Neural cell (in vitro differentiated cells): ENCODE data around the gene BRMS1. TPM values are rescaled to one million over a fixed set of nuclear protein-coding genes. Genes with fewer than 3 reads are reported as not detected.

Experiments
- H2AFZ ChIP-seq: fragments of 200-600, 300-800 bp; sonication (generic), shearing (Covaris generic); 2 replicates; pipeline ENCODE4 v1.6.0; 2014; ENCODE audit warnings: low read depth, mild to moderate bottlenecking, antibody characterized with exemption, low read length, moderate library complexity
- H3F3A ChIP-seq: fragments of 200-600 bp; shearing (Covaris generic); 2 replicates; pipeline ENCODE4 v1.6.1; 2016; ENCODE audit warnings: mild to moderate bottlenecking, moderate library complexity, mixed read lengths, antibody characterized with exemption, low read length; ENCODE audit not compliant: insufficient read depth, poor library complexity, severe bottlenecking
- H3K27ac ChIP-seq: fragments of 200-600, 300-800 bp; sonication (generic), shearing (Covaris generic); 2 replicates; pipeline ENCODE4 v1.5.1; 2014; ENCODE audit warnings: mild to moderate bottlenecking, low read length, moderate library complexity
- H3K27me3 ChIP-seq: fragments of 300-800, 200-600 bp; sonication (generic), shearing (Covaris generic); 2 replicates; pipeline ENCODE4 v1.6.0; 2014; ENCODE audit warnings: mild to moderate bottlenecking, low read depth, low read length, moderate library complexity; ENCODE audit not compliant: insufficient read depth
- H3K36me3 ChIP-seq: fragments of 300-800, 200-600 bp; sonication (generic), shearing (Covaris generic); 2 replicates; pipeline ENCODE4 v1.5.1; 2014; ENCODE audit warnings: mild to moderate bottlenecking, antibody characterized with exemption, low read length, moderate library complexity; ENCODE audit not compliant: insufficient read depth
- H3K4me2 ChIP-seq: fragments of 300-800, 200-600 bp; sonication (generic), shearing (Covaris generic); 2 replicates; pipeline ENCODE4 v1.6.0; 2014; ENCODE audit warnings: mild to moderate bottlenecking, low read length
- H3K4me3 ChIP-seq: fragments of 300-800, 200-600 bp; sonication (generic), shearing (Covaris generic); 2 replicates; pipeline ENCODE4 v1.5.1; 2014; ENCODE audit warnings: mild to moderate bottlenecking, low read length, moderate library complexity
- H3K79me2 ChIP-seq: fragments of 200-600 bp; shearing (Covaris generic); replicated peaks from 2 replicates; pipeline ENCODE4 v1.6.0; 2014; ENCODE audit warnings: mild to moderate bottlenecking, low read length, moderate library complexity; ENCODE audit not compliant: insufficient read depth
- H3K9ac ChIP-seq: fragments of 300-800, 200-600 bp; sonication (generic), shearing (Covaris generic); 2 replicates; pipeline ENCODE4 v1.6.1; 2016; ENCODE audit warnings: mild to moderate bottlenecking, low read length, mixed read lengths
- H3K9me2 ChIP-seq: fragments of 200-600 bp; shearing (Covaris generic); 2 replicates; pipeline ENCODE4 v1.6.1; 2016; ENCODE audit warnings: mild to moderate bottlenecking, low read length, mixed read lengths; ENCODE audit not compliant: insufficient read depth
- H3K9me3 ChIP-seq: fragments of 200-600, 300-800 bp; sonication (generic), shearing (Covaris generic); 2 replicates; pipeline ENCODE4 v1.6.1; 2016; ENCODE audit warnings: mild to moderate bottlenecking, mixed run types, low read length, moderate library complexity, mixed read lengths
- H4K20me1 ChIP-seq: fragments of 200-600 bp; shearing (Covaris generic); 2 replicates; pipeline ENCODE4 v1.6.1; 2016; ENCODE audit warnings: mild to moderate bottlenecking, mixed run types; ENCODE audit not compliant: insufficient read depth
- CTCF ChIP-seq: fragments of 450-650 bp; IDR thresholded peaks from 2 replicates; pipeline ENCODE4 v1.5.1; 2014; ENCODE audit warnings: antibody characterized with exemption, mild to moderate bottlenecking, moderate library complexity; ENCODE audit not compliant: poor library complexity, severe bottlenecking
- EP300 ChIP-seq: fragments of 450-650 bp; conservative IDR thresholded peaks from 2 replicates; pipeline ENCODE4 v1.6.1; 2014; ENCODE audit warnings: antibody characterized with exemption, mild to moderate bottlenecking, moderate library complexity; ENCODE audit not compliant: poor library complexity, severe bottlenecking
- EZH2 ChIP-seq: fragments of 200-600, 300-800 bp; shearing (Covaris generic), sonication (generic); IDR thresholded peaks from 2 replicates; pipeline ENCODE4 v1.6.1; 2014; ENCODE audit warnings: antibody characterized with exemption, low read length, borderline replicate concordance, mild to moderate bottlenecking; ENCODE audit not compliant: insufficient read depth, poor library complexity, severe bottlenecking
- MXI1 ChIP-seq: fragments of 450-650 bp; conservative IDR thresholded peaks from 2 replicates; pipeline ENCODE4 v1.6.1; 2014; ENCODE audit warnings: antibody characterized with exemption, mild to moderate bottlenecking; ENCODE audit not compliant: poor library complexity, severe bottlenecking
- POLR2AphosphoS5 ChIP-seq: IDR thresholded peaks from 2 replicates; pipeline ENCODE4 v1.6.1; 2012
- RAD21 ChIP-seq: fragments of 450-650 bp; conservative IDR thresholded peaks from 2 replicates; pipeline ENCODE4 v1.6.1; 2014; ENCODE audit warnings: antibody characterized with exemption, mild to moderate bottlenecking, moderate library complexity
- REST ChIP-seq: IDR thresholded peaks from 2 replicates; pipeline ENCODE4 v1.6.1; 2012; ENCODE audit warnings: borderline replicate concordance
- SMC3 ChIP-seq: fragments of 450-650 bp; conservative IDR thresholded peaks from 2 replicates; pipeline ENCODE4 v1.6.1; 2014; ENCODE audit warnings: antibody characterized with exemption, mild to moderate bottlenecking, moderate library complexity; ENCODE audit not compliant: poor library complexity
- TAF1 ChIP-seq: IDR thresholded peaks from 2 replicates; pipeline ENCODE4 v1.6.1; 2012; ENCODE audit warnings: low read depth
- polyA plus RNA-seq: library from polyadenylated mRNA; depleted of rRNA; stranded (reverse); fragments of >200 nt; gene quantifications from 2 replicates; pipeline ENCODE4 v1.2.3, GENCODE V29; 2014

BRMS1 gene
- polyA plus RNA-seq, 1 donor from 2014 or later = 78.3 TPM

GRCh38 chr11:66367561-66368312 is 22.8 kb upstream of the BRMS1 start:
- H3K27ac ChIP-seq = no peak overlapping the region
- H3K79me2 ChIP-seq = no peaks in the 10 kb centered on the region
- H3K9me2 ChIP-seq = no peaks in the 10 kb centered on the region
- H3K36me3 ChIP-seq = no peaks in the 10 kb centered on the region
- no peaks in the 10 kb centered on the region for H4K20me1 ChIP-seq
- H3K9ac ChIP-seq = no peak overlapping the region
- no peak overlapping the region for H2AFZ ChIP-seq
- TF ChIP-seq MXI1 (no peak), EP300 (no peak), POLR2AphosphoS5 (no peak), EZH2 (no peak), REST (no peak), RAD21 (no peak), TAF1 (no peak), CTCF (no peak), SMC3 (no peak)
- H3F3A ChIP-seq = no peaks in the 10 kb centered on the region
- H3K9me3 ChIP-seq = no peaks in the 10 kb centered on the region
- no peak overlapping the region for H3K4me2 ChIP-seq
- no peaks in the 10 kb centered on the region for H3K27me3 ChIP-seq
- no peak overlapping the region for H3K4me3 ChIP-seq

DNA sequence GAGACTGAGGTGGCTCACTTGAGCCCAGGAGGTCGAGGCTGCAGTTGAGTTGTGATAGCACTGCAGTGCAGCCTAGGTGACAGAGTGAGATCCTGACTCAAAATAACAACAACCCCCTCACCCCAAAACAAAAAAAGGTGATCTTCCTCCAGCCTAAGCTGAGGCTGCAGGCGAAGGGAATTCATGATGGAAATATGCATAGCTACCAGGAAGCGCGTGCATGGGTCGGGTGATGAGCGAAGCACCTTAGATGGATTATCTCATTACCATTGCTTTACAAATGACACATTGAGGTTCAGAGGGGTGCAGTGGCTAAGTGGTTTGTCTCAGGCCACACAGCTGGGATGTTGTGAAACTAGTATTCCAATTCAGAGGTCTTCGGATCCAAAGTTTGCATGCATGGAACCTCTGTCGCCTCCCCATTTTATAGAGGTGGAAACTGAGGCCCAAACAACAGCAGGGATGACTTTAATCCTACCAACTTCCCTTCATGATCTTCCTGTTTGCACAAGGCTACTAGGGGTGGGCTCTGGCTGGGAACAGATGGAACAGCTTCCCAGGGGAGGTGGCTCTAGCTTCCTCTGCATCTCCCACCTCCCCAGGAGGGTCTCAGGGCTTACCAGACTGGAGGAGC is 22.1 kb upstream of the BRMS1 start:
- Histone ChIP-seq H3K4me3 (no peak overlapping the region), H3F3A (no peaks in the 10 kb centered on the region), H2AFZ (no peak overlapping the region), H3K9me2 (no peaks in the 10 kb centered on the region), H3K9me3 (no peaks in the 10 kb centered on the region), H3K36me3 (no peaks in the 10 kb centered on the region), H3K4me2 (no peak overlapping the region), H3K79me2 (no peaks in the 10 kb centered on the region), H3K27me3 (no peaks in the 10 kb centered on the region), H3K9ac (no peak overlapping the region), H3K27ac (no peak overlapping the region), H4K20me1 (no peaks in the 10 kb centered on the region)
- TF ChIP-seq MXI1 = no peak
- TF ChIP-seq SMC3 = no peak
- no peak for TF ChIP-seq EZH2
- no peak for TF ChIP-seq EP300
- no peak for TF ChIP-seq CTCF
- no peak for TF ChIP-seq TAF1
- TF ChIP-seq POLR2AphosphoS5 = no peak
- no peak for TF ChIP-seq REST
- TF ChIP-seq RAD21 = no peak
